ENCODE results near the gene PRM1.

GRCh38 chr16:11245222-11245737, 35.9 kb downstream of the PRM1 start:
- TF ChIP-seq EZH2 (IDR thresholded peaks at IDR 0.05; ENCODE audit: borderline replicate concordance, low read depth, low read length, severe bottlenecking) (no peak), CTCF (IDR thresholded peaks at IDR 0.05; ENCODE audit: borderline replicate concordance, extremely low read depth, low read length, poor library complexity, severe bottlenecking) (no peak)
